Smooth muscle cell of the brain vasculature (primary cell): ENCODE results near the gene ZNF443.
"Not testable (repeated sequence)": the region's sequence is repeated elsewhere in the genome, so short reads cannot be mapped to it uniquely, and the experiment has no call there.

ENCODE experiments used
- DNase-seq: peaks from one replicate; pipeline ENCODE4 v3.0.0-alpha.2; 2012; ENCODE audit warnings: low read depth, low spot score

The ZNF443 gene

GRCh38 chr19:12417273-12417672 is 23.5 kb downstream of the ZNF443 start:
- DNase-seq, result not testable (repeated sequence)

- no peak for DNase-seq
Observed at GRCh38 chr19:12411893-12412292, 28.9 kb downstream of the ZNF443 start.

GRCh38 chr19:12400633-12401502 is 40.0 kb downstream of the ZNF443 start, which contains the start of gene ZNF799:
Gene ZNF799 (minus strand): TSS chr19:12401271. CDS start chr19:12401070, 201 bp downstream.
- DNase-seq, result peak; percentile 85

DNA sequence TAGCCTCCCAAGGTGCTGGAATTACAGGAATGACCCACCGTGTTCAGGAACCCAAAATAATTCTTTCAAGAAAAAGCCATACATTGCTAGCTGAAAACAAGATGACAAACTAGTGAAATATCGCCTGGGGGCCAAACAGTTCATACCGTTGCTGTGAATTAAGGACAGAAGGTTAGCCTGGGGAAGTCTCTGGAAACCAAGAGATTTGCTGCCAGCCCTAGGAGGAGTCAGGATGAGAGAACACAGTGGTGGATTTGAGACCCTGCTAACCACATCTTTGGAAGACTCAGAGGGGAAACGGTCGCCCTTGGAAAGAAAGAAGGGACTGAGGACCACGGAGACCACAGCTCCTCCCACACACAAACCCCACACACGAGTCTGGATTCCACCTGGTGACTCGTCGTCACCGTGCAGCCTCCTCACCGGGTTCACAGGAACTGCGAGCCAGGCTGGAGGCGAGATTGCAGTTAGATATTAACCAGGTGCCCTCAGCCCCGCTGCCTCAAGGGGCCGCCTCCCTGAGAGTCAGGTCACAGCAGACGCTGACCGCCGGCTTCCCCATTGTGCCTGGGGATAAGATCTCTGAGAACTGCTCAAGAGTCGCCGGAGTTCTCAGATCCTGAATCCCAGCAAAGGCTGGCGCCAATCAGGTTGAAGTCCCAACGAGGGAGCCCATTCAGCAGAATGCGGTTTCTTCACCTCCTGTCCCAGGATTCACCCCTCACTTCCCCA is 40.8 kb downstream of the ZNF443 start:
- DNase-seq, result not testable (repeated sequence)

DNA sequence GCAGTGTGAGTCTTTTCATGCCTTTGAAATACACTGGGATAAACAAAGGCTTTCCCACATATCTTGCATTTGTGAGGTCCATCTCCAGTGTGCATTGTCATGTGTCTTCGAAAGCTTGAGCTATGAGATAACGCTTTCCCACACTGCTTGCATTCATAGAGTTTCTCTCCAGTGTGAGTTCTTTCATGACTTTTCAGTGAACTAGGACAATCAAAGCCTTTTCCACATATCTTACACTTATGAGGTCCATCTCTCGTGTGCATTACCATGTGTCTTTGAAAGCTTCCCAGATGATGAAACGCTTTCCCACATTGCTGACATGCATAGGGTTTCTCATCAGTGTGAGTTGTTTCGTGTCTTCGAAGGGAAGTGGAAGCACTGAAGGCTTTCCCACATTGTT is 49.7 kb downstream of the ZNF443 start:
- not testable (repeated sequence) for DNase-seq

DNA sequence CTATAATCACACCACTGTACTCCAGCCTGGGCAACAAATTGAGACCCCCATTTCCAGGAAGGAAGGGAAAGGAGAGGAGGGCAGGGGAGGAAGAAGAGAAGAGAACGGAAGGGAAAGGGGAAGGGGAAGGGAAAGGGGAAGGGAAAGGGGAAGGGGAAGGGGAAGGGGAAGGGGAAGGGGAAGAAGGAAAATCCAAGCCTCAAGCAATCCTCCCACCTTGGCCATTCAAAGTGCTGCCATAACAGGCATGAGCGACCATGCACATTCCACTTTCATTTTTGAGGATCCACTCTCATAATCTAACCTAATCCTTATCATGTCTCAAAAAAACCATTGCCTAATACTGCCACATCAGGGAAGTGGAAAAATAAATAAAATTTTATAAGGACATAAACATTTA is 54.5 kb downstream of the ZNF443 start:
- DNase-seq, result not testable (repeated sequence)

- DNase-seq, result no peak
Observed at GRCh38 chr19:12380444-12380737, 60.4 kb downstream of the ZNF443 start.

DNA sequence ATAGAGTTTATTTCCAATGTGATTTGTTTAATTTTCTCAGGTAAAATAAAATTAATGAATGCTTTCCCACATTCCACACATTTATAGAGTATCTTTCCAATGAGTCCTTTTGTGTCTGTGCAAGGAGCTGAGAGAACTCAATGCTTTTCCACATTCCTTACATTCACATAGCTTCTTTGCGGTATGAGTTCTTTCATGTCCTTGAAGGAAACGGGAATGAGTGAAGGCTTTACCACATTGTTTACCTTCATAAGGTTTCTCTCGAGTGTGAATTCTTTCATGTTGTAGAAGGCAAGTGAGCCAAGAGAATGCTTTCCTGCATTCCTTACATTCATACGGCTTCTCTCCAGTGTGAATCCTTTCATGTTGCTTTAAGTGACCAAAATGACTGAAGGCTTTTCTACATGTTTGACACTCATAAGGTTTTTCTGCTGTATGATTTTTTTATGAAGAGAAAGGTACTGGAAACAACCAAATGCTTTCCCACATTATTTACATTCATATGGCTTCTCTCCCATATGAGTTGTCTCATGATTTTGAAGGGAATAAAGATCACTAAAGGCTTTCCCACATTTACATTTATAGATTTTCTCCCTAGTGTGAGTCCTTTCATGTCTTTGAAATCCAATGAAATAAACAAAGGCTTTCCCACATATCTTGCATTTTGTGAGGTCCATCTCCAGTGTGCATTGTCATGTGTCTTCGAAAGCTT is 60.9 kb downstream of the ZNF443 start:
- DNase-seq, result no peak
